ENCODE measurements around the gene HPCAL1. TPM values are rescaled to one million over a fixed set of nuclear protein-coding genes. Genes with fewer than 3 reads are reported as not detected.

HPCAL1 gene
- total and polyA plus RNA-seq, 2 experiments from 2014 or later, result 13.4 to 25.5 TPM

DNA sequence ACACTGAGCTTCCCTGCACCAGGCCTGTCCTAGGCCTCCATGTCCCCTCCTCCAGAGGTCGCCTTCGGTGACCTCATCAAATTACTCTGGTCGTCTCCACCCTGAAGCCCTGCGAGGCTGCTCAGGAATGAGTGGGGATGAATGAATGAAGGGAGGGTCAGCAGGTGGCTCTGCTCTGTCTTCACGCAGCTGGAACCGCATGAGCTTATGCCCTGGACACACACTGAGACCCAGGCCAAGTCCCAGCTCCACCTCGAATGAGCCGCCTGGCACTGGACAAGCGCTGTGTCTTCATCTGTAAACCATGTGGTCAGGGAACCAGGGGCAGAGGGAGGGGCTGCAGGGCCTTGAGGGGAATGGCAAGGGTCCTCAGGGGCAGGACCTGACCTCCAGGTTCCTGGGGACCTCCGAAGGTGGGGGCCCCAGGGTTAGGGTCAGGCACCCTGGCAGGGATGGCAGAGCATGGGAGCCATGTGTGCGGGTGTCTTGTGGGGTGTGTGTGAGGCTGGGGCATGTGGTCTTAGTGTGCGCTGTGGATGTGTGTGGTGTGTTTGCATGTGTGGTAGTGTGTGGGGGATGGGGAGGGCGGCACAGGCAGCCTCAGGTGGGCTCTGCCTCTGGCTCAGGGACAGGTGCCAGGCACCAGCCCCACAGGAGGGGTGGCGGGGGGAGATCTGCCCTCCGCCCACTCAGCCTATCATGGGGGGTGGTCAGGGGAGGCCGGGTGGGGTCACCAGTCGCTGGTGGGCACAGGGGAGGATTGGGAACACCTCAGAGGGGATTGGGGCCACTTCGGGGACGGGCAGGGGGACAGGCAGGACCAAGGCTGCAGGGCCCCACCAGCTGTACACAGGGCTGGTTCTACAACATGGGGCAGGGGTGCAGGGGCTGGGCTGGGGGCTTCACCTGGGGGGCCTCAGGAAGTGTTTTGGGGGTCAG, 131.5 kb downstream of the HPCAL1 start:
- H3K27ac ChIP-seq, result no peak overlapping the region
- DNase-seq (ENCODE audit: low read depth in 1 of 2, low spot score in 1 of 2), result no peak
- H3K36me3 ChIP-seq, result no peaks in the 10 kb centered on the region
- H3K27me3 ChIP-seq, result peaks cover 21% of the 10 kb centered on the region
- TF ChIP-seq CTCF (IDR thresholded peaks at IDR 0.05; ENCODE audit: low read depth, low read length), result no peak
- peaks cover 11% of the 10 kb centered on the region for H3K4me1 ChIP-seq (ENCODE audit: low read depth)
- no peaks in the 10 kb centered on the region for H3K9me3 ChIP-seq (ENCODE audit: low read depth)
- H3K4me3 ChIP-seq, result no peak overlapping the region

GRCh38 chr2:10434886-10435819, 132.4 kb downstream of the HPCAL1 start:
- Histone ChIP-seq H3K27ac (peak overlapping the region; percentile 65), H3K27me3 (peaks cover 21% of the 10 kb centered on the region), H3K9me3 (ENCODE audit: low read depth) (no peaks in the 10 kb centered on the region), H3K4me3 (no peak overlapping the region), H3K36me3 (peaks cover 4% of the 10 kb centered on the region), H3K4me1 (ENCODE audit: low read depth) (peaks cover 11% of the 10 kb centered on the region)
- DNase-seq (ENCODE audit: low read depth in 1 of 2, low spot score in 1 of 2), result peak; percentile 74 to 90
- TF ChIP-seq CTCF (IDR thresholded peaks at IDR 0.05; ENCODE audit: low read depth, low read length), result peak; percentile 97

DNA sequence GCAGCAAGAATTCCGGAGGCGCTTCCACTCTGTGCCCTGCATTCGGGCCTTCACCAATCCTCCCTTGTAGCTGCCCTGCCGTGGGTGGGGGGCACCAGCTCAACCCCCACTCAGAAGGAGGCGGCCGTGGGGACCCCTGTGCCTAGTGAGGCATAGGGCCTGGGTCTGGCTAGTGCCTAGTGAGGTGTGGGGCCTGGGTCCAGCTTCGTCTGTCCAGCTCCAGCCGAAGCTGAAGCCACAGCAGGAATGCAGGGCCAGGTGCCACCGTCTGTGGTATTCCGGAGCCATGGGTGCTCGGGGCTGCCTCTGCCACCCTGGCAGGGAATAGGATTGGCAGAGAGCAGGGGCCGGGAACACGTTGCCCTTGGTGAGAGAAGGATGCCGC, 133.1 kb downstream of the HPCAL1 start:
- peak overlapping the region; percentile 65 for H3K27ac ChIP-seq
- H3K36me3 ChIP-seq, result peaks cover 11% of the 10 kb centered on the region
- no peak overlapping the region for H3K4me3 ChIP-seq
- no peak for TF ChIP-seq CTCF (IDR thresholded peaks at IDR 0.05; ENCODE audit: low read depth, low read length)
- H3K4me1 ChIP-seq (ENCODE audit: low read depth), result peaks cover 11% of the 10 kb centered on the region
- peaks cover 21% of the 10 kb centered on the region for H3K27me3 ChIP-seq
- no peak for DNase-seq (ENCODE audit: low read depth in 1 of 2, low spot score in 1 of 2)
- H3K9me3 ChIP-seq (ENCODE audit: low read depth), result no peaks in the 10 kb centered on the region

DNA sequence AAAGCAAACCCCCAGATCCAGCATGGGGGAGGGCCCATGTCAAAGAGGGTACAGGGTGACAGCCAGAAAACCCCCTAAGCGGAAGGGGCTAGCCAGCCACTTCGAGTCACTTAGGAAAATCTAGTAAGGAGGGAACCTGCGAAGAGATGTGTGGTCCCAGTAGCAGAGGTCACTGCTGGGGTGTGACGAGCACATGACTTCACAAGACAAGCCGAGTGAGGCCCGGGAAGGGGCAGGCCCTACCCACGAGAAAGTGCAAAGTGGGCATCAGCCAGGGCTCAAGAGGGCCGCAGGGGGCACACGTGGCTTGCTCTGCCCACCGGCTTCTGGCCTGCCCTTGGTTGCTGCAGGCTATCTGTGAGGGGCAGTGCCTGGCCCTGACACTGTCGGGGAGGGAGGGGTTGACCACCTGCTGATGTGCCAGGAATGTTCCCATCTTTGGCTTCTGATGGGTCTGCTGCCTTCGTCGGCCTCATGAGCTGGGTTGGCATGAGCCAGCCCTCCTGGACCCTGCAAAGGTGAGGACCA, 133.9 kb downstream of the HPCAL1 start:
- Histone ChIP-seq H3K27me3 (peaks cover 13% of the 10 kb centered on the region), H3K27ac (no peak overlapping the region), H3K4me1 (ENCODE audit: low read depth) (peaks cover 11% of the 10 kb centered on the region), H3K9me3 (ENCODE audit: low read depth) (no peaks in the 10 kb centered on the region), H3K4me3 (no peak overlapping the region), H3K36me3 (peaks cover 19% of the 10 kb centered on the region)
- no peak for TF ChIP-seq CTCF (IDR thresholded peaks at IDR 0.05; ENCODE audit: low read depth, low read length)
- DNase-seq (ENCODE audit: low read depth in 1 of 2, low spot score in 1 of 2), result no peak

DNA sequence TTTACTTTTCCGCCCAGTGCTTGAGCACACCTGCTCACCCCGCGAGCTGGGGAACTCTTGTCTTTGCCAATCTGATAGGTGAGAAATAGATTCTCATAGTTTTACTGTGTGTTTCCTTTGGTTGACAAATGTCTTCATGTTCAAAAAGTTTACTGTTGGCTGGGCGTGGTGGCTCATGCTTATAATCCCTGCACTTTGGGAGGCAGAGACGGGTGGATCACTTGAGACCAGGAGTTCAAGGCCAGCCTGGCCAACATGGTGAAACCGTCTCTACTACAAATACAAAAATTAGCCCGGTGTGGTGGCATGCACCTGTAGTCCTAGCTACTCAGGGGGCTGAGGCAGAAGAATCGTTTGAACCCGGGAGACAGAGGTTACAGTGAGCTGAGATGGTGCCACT, 135.1 kb downstream of the HPCAL1 start:
- DNase-seq (ENCODE audit: low read depth in 1 of 2, low spot score in 1 of 2), result no peak
- H3K36me3 ChIP-seq, result peaks cover 30% of the 10 kb centered on the region
- no peaks in the 10 kb centered on the region for H3K9me3 ChIP-seq (ENCODE audit: low read depth)
- no peak overlapping the region for H3K27ac ChIP-seq
- H3K27me3 ChIP-seq, result peaks cover 4% of the 10 kb centered on the region
- H3K4me3 ChIP-seq, result no peak overlapping the region
- TF ChIP-seq CTCF (IDR thresholded peaks at IDR 0.05; ENCODE audit: low read depth, low read length), result no peak
- peaks cover 11% of the 10 kb centered on the region for H3K4me1 ChIP-seq (ENCODE audit: low read depth)
